Liver (tissue), 9 donors: ENCODE data around the gene KICS2. TPM values are rescaled to one million over a fixed set of nuclear protein-coding genes. Genes with fewer than 3 reads are reported as not detected.

ENCODE experiments used
- DNase-seq: peaks from one replicate; pipeline ENCODE4 v3.0.0-alpha.2; 2017; ENCODE audit warnings: low spot score
- H3K27ac ChIP-seq, 2 donors: one replicate each; pipeline ENCODE4 v1.7.0; 2013; ENCODE audit warnings: inconsistent platforms in 2 of 2, low read length in 2 of 2, control low read depth in 1 of 2, low read depth in 1 of 2, mild to moderate bottlenecking in 1 of 2
- H3K27me3 ChIP-seq, 4 donors: one replicate each; pipeline versions ENCODE4 v1.6.1 to v1.7.0; 2013; ENCODE audit warnings: low read length in 3 of 4, inconsistent platforms in 1 of 4, mild to moderate bottlenecking in 1 of 4, moderate library complexity in 1 of 4; ENCODE audit not compliant: control insufficient read depth in 4 of 4, insufficient read depth in 4 of 4
- H3K36me3 ChIP-seq, 4 donors: one replicate each; pipeline versions ENCODE4 v1.6.1 to v1.7.0; 2013; ENCODE audit warnings: low read length in 3 of 4, mild to moderate bottlenecking in 3 of 4, low read depth in 1 of 4, moderate library complexity in 1 of 4; ENCODE audit not compliant: control insufficient read depth in 4 of 4, insufficient read depth in 3 of 4
- H3K4me1 ChIP-seq, 4 donors: one replicate each; pipeline versions ENCODE4 v1.6.1 to v1.7.0; 2013; ENCODE audit warnings: low read length in 3 of 4, mild to moderate bottlenecking in 3 of 4, moderate library complexity in 1 of 4; ENCODE audit not compliant: control insufficient read depth in 4 of 4, insufficient read depth in 4 of 4
- H3K4me3 ChIP-seq, 3 donors: one replicate each; pipeline versions ENCODE4 v1.6.1 to v1.7.0; 2013; ENCODE audit warnings: low read length in 3 of 3, control low read depth in 1 of 3, low read depth in 1 of 3, mild to moderate bottlenecking in 1 of 3
- H3K9ac ChIP-seq, 2 donors: one replicate each; pipeline ENCODE4 v1.7.0; 2013; ENCODE audit warnings: low read length in 2 of 2, mild to moderate bottlenecking in 2 of 2, moderate library complexity in 2 of 2, control low read depth in 1 of 2, low read depth in 1 of 2
- H3K9me3 ChIP-seq, 4 donors: one replicate each; pipeline versions ENCODE4 v1.6.1 to v1.7.0; 2013; ENCODE audit warnings: low read length in 3 of 4; ENCODE audit not compliant: control insufficient read depth in 4 of 4
- ATF3 ChIP-seq: IDR thresholded peaks from 2 replicates; pipeline ENCODE4 v1.6.1; 2016; ENCODE audit warnings: antibody characterized with exemption
- EGR1 ChIP-seq, 2 donors: IDR thresholded peaks; 2 replicates each; pipeline ENCODE4 v1.6.1; 2016 to 2018; ENCODE audit warnings: antibody characterized with exemption in 2 of 2, low read depth in 2 of 2
- FOXA1 ChIP-seq: IDR thresholded peaks from 2 replicates; pipeline ENCODE4 v1.6.1; 2016; ENCODE audit warnings: antibody characterized with exemption
- FOXA2 ChIP-seq: IDR thresholded peaks from 2 replicates; pipeline ENCODE4 v1.6.1; 2016; ENCODE audit warnings: antibody characterized with exemption
- GABPA ChIP-seq, 2 donors: IDR thresholded peaks in 1 of 2; conservative IDR thresholded peaks in 1 of 2; 2 replicates each; pipeline ENCODE4 v1.6.1; 2016; ENCODE audit warnings: antibody characterized with exemption in 2 of 2, mild to moderate bottlenecking in 1 of 2, moderate library complexity in 1 of 2
- HNF4A ChIP-seq, 2 donors: conservative IDR thresholded peaks; 2 replicates each; pipeline ENCODE4 v1.6.1; 2016; ENCODE audit warnings: antibody characterized with exemption in 2 of 2, mild to moderate bottlenecking in 2 of 2
- HNF4G ChIP-seq: IDR thresholded peaks from 2 replicates; pipeline ENCODE4 v1.6.1; 2016; ENCODE audit warnings: antibody characterized with exemption
- JUND ChIP-seq, 2 donors: IDR thresholded peaks; 2 replicates each; pipeline ENCODE4 v1.6.1; 2016; ENCODE audit warnings: antibody characterized with exemption in 2 of 2
- NR2F2 ChIP-seq: IDR thresholded peaks from 2 replicates; pipeline ENCODE4 v1.6.1; 2016; ENCODE audit warnings: antibody characterized with exemption
- RAD21 ChIP-seq, 2 donors: IDR thresholded peaks; 2 replicates each; pipeline ENCODE4 v1.6.1; 2016; ENCODE audit warnings: antibody characterized with exemption in 2 of 2, mild to moderate bottlenecking in 2 of 2
- REST ChIP-seq: IDR thresholded peaks from 2 replicates; pipeline ENCODE4 v1.6.1; 2016; ENCODE audit warnings: antibody characterized with exemption, mild to moderate bottlenecking
- SP1 ChIP-seq: IDR thresholded peaks from 2 replicates; pipeline ENCODE4 v1.6.1; 2018; ENCODE audit warnings: antibody characterized with exemption, mild to moderate bottlenecking
- YY1 ChIP-seq: IDR thresholded peaks from 2 replicates; pipeline ENCODE4 v1.6.1; 2016; ENCODE audit warnings: antibody characterized with exemption, mild to moderate bottlenecking
- ZBTB33 ChIP-seq: IDR thresholded peaks from 2 replicates; pipeline ENCODE4 v1.6.1; 2016; ENCODE audit warnings: antibody characterized with exemption
- WGBS: extraction: QIAGEN DNeasy Blood & Tissue Kit; methylation state at CpG from one replicate; pipeline ENCODE4 v1.1.7; 2013; 5-methylcytosine and 5-hydroxymethylcytosine counted together
- polyA plus RNA-seq, 2 donors: library from polyadenylated mRNA; stranded (reverse) in 1 of 2; unstranded in 1 of 2; fragments of 200-250 nt in 1 of 2; fragments of >200 nt in 1 of 2; fragmentation: Nextera tagmentation in 1 of 2; extraction: Ambion mirVana in 1 of 2; gene quantifications; one replicate each; pipeline versions ENCODE4 v1.2.1 to v1.2.3, GENCODE V29; 2013 to 2015
- total RNA-seq, 2 donors: library from RNA; depleted of rRNA; stranded (reverse); fragments of >200 nt; gene quantifications; one replicate each; pipeline ENCODE4 v1.2.3, GENCODE V29; 2014
- TF ChIP-seq, protein P1 (sequence below): IDR thresholded peaks from 2 replicates; pipeline ENCODE4 v1.6.1; 2016; ENCODE audit warnings: antibody characterized with exemption
- donor health status: healthy.
- donor health status: healthy.
- donor health status: healthy.
- donor health status: healthy.
- donor health status: healthy.

KICS2 gene
- total and polyA plus RNA-seq, 4 donors: 3.4 to 10.7 (median 5.3) TPM

DNA sequence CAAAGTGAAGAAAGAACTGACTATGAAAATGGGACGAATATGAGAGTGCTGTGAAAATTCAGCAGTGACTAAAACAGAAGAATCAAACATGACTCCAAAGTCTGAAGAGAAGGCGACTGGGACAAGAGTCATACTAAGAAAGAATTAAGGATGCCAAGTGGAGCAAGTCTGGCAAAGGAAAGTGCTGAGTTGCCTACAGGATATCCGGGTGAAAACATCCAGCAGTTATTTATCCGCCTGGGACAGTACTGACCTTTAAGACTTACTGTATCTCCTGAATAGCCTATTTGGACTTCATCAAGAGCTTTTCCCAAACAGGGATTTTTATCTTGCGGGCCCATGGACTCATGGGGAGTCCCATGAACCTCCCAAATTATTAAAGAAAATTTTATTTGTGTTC is 41.1 kb downstream of the KICS2 start:
- H3K9me3 ChIP-seq: no peaks in the 10 kb centered on the region
- H3K27me3 ChIP-seq: no peaks in the 10 kb centered on the region
- H3K4me1 ChIP-seq: peaks cover 0 to 10% (median 0%) of the 10 kb centered on the region in 4 donors
- DNase-seq: no peak
- 72% methylated on average over 5 of the region's 5 CpGs for WGBS
- no peak overlapping the region for H3K9ac ChIP-seq
- H3K4me3 ChIP-seq: no peak overlapping the region
- H3K36me3 ChIP-seq: no peaks in the 10 kb centered on the region
- H3K27ac ChIP-seq: peak overlapping the region in 1 of 2 donors; percentile 27
- no peak for TF ChIP-seq JUND (IDR thresholded peaks at IDR 0.05)
- peak; percentile 59 for TF ChIP-seq NR2F2

- no peaks in the 10 kb centered on the region for H3K9me3 ChIP-seq
- no peak overlapping the region for H3K4me3 ChIP-seq
- no peak for TF ChIP-seq GABPA (IDR thresholded peaks at IDR 0.05 in 1 of 2, conservative IDR thresholded peaks at IDR 0.05 in 1 of 2)
- TF ChIP-seq HNF4G: no peak
- no peak for TF ChIP-seq ATF3
- TF ChIP-seq RAD21 (IDR thresholded peaks at IDR 0.05): no peak
- TF ChIP-seq SP1: no peak
- no peaks in the 10 kb centered on the region for H3K36me3 ChIP-seq
- no peak overlapping the region for H3K27ac ChIP-seq
- 92% methylated on average over 1 of the region's 1 CpG for WGBS
- no peak for DNase-seq
- H3K4me1 ChIP-seq: peaks cover 0 to 10% (median 1%) of the 10 kb centered on the region in 4 donors
- H3K9ac ChIP-seq: no peak overlapping the region
- H3K27me3 ChIP-seq: no peaks in the 10 kb centered on the region
Observed at GRCh38 chr12:64178122-64178521, 44.0 kb downstream of the KICS2 start.

DNA sequence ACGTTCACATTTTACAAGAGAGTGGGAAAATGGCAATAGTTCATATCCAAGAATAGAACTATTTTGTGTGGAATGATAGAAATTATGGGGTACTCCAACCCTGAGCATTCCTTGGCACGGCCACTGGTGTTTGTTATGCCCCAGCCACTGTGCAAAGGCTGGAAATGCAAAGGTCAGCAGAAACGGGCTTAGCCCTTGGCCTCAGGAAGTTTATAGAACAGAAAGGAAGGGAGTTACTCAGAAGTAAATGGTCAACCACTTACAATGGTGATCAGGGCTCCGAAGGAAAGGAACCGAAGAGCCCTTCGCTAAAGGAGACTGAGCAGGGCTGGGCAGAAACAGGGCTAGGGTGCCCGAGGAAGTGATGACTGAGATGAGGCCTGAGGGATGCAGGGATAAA is 45.1 kb downstream of the KICS2 start:
- peaks cover 0 to 6% (median 1%) of the 10 kb centered on the region in 4 donors for H3K4me1 ChIP-seq
- H3K27me3 ChIP-seq: no peaks in the 10 kb centered on the region
- TF ChIP-seq NR2F2 (peak; percentile 62), HNF4G (no peak)
- no peak overlapping the region for H3K27ac ChIP-seq
- H3K36me3 ChIP-seq: no peaks in the 10 kb centered on the region
- DNase-seq: no peak
- no peak overlapping the region for H3K4me3 ChIP-seq
- no peaks in the 10 kb centered on the region for H3K9me3 ChIP-seq
- H3K9ac ChIP-seq: no peak overlapping the region
- WGBS: 69% methylated on average over 7 of the region's 7 CpGs

DNA sequence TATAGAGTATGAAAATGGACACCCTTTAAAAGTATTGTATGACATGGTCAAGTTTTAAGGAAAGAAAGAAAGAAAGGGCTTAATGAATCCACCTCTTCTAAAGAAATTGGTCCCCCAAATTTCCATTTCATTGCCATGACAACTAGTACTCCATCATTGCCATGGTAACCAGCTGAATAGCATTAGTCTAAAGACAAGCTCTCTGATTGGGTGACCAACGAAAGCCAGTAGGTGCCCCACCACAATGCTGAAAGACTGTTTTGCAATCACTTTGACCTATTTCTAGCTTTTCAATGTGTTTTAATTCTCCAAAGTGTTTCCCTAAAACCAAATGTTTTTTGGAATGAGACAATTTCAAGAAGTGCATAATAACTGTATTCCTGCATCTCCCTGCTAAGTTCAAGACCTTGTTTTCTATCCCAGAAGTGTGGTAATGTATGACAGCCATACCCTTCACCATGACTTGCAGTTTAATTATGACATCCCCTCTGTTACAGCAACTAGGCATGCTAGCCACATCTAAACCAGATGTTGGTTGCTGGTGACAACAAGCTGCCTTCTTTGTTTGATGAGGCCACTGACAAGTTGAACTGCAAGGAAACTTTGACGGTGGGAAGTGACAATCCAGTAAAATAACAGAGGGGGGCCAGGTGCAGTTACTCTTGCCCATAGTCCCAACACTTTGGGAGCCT is 46.7 kb downstream of the KICS2 start:
- Histone ChIP-seq H3K9me3 (no peaks in the 10 kb centered on the region), H3K27ac (no peak overlapping the region), H3K4me1 (peaks cover 0 to 5% (median 1%) of the 10 kb centered on the region in 4 donors), H3K36me3 (no peaks in the 10 kb centered on the region), H3K9ac (no peak overlapping the region), H3K27me3 (no peaks in the 10 kb centered on the region), H3K4me3 (no peak overlapping the region)
- 80% methylated on average over 2 of the region's 2 CpGs for WGBS
- no peak for DNase-seq
- TF ChIP-seq YY1 (no peak), EGR1 (IDR thresholded peaks at IDR 0.05; ENCODE audit: low read depth in 2 of 2) (no peak), SP1 (no peak), FOXA1 (no peak), FOXA2 (no peak), RAD21 (IDR thresholded peaks at IDR 0.05) (no peak), HNF4G (no peak), ZBTB33 (no peak), NR2F2 (no peak), HNF4A (conservative IDR thresholded peaks at IDR 0.05) (no peak), GABPA (IDR thresholded peaks at IDR 0.05 in 1 of 2, conservative IDR thresholded peaks at IDR 0.05 in 1 of 2) (no peak), REST (no peak)
- TF ChIP-seq, protein P1, sequence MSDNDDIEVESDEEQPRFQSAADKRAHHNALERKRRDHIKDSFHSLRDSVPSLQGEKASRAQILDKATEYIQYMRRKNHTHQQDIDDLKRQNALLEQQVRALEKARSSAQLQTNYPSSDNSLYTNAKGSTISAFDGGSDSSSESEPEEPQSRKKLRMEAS: no peak
